ENCODE measurements around the gene EIF3D. TPM values are rescaled to one million over a fixed set of nuclear protein-coding genes. Genes with fewer than 3 reads are reported as not detected.

The EIF3D gene
- total and polyA plus RNA-seq, 2 of the 13 experiments (the other 11 are each of a cell fraction or from before 2014, with no cell fraction given) = 118 to 274 TPM

DNA sequence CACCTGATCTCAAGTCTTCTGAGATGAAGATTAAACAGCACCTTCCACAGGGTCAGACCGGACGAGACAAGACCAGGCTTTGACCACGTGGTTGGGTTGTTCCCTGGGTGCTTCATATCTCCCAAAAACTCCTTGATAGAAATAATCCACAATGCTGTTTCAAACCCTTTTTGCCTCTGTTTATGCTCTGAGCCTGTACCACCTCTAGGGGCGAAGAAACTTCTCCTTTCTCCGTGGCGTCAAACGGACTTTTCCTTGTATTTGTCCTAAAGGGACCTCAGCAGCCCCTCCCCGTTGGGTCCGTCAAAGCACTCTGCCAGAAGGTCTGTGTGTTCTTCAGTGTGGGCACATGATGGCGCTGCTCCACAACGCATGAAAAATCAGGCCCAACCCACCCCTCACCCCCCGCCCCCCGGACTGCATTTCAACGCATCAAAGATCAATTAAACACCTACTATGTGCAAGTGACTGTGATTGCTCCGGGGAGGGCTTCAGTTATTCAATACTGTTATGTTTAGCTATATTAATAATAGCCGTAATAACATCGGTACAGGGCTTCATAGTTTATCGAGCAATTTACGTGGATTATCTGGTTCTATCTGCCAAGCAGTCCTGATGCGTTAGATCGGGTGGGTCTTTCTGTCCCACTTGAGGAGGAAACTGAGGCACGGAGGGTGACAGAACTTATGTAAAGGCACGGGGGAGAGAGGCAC, 17.3 kb upstream of the EIF3D start:
- Histone ChIP-seq H2AFZ (ENCODE audit: low read length) (no peak overlapping the region), H3K9me3 (ENCODE audit: low read length) (no peaks in the 10 kb centered on the region), H3K36me3 (replicated peaks in 1 of 2; ENCODE audit: control insufficient read depth in 1 of 2, insufficient read depth in 2 of 2, low read length in 2 of 2) (no peaks in the 10 kb centered on the region), H3K4me1 (ENCODE audit: insufficient read depth, low read length) (0 out of 2 replicates have a peak, but pooled peaks cover 9% of the 10 kb centered on the region), H3K27ac (ENCODE audit: extremely low read length, insufficient read depth, low read length) (no peak overlapping the region), H3K79me2 (ENCODE audit: insufficient read depth, low read length) (no peaks in the 10 kb centered on the region), H3K4me3 (replicated peaks in 1 of 3; ENCODE audit: insufficient read depth in 1 of 3, low read depth in 2 of 3, low read length in 3 of 3) (no peak overlapping the region), H4K20me1 (ENCODE audit: insufficient read depth, low read length) (no peaks in the 10 kb centered on the region), H3K4me2 (ENCODE audit: low read depth, low read length) (peak overlapping the region; percentile 27; the same call in 1 of the 2 replicates), H3K9ac (ENCODE audit: insufficient read depth, low read depth, low read length) (no peak overlapping the region), H3K27me3 (ENCODE audit: control insufficient read depth in 1 of 2, insufficient read depth in 2 of 2, low read length in 2 of 2) (peaks cover 4 to 39% of the 10 kb centered on the region in 2 experiments; a peak in 4 of 5 replicates)
- intact Hi-C loops (cut with micrococcal nuclease; ENCODE audit: unreplicated experiment) (loop anchor here (1.0 to 10.0 kb wide), 2 partner anchors 229 to 310 kb away; partner anchors contain the start of gene IFT27), in situ Hi-C loops (cut with HindIII; ENCODE audit: extremely low pct_ligation_motif_present, low pct_unique_long_range_greater_than_20kb) (loop anchor here (5.0 to 10.0 kb wide), 2 partner anchors 229 to 311 kb away; partner anchors contain the start of gene IFT27)
- peak; percentile 48 for DNase-seq (ENCODE audit: low spot score)
- 23% methylated on average over 21 of the region's 23 CpGs for WGBS (ENCODE audit: low lambda C conversion rate)
- POLR2A ChIA-PET = no interaction called here
- ATAC-seq = peak; percentile 83
- peak; percentile 21 for FAIRE-seq
- BruUV-seq (replicated peaks) = no TSS peak
- CTCF ChIA-PET (ENCODE audit: low intra/inter-chr PET ratio, low total read pairs) = interaction anchor here (5.2 kb wide), 1 partner anchor 310 kb away, joined by 67 read pairs; no protein-coding TSS in a partner anchor
- TF ChIP-seq ZNF530 (CRISPR knock-in tag; IDR thresholded peaks at IDR 0.05; ENCODE audit: low read depth) = no peak
- TF ChIP-seq, protein P1, sequence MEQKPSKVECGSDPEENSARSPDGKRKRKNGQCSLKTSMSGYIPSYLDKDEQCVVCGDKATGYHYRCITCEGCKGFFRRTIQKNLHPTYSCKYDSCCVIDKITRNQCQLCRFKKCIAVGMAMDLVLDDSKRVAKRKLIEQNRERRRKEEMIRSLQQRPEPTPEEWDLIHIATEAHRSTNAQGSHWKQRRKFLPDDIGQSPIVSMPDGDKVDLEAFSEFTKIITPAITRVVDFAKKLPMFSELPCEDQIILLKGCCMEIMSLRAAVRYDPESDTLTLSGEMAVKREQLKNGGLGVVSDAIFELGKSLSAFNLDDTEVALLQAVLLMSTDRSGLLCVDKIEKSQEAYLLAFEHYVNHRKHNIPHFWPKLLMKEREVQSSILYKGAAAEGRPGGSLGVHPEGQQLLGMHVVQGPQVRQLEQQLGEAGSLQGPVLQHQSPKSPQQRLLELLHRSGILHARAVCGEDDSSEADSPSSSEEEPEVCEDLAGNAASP (CRISPR knock-in tag; IDR thresholded peaks at IDR 0.05; ENCODE audit: borderline replicate concordance) = peak; percentile 49; the same call in 1 of the 2 replicates
- TF ChIP-seq, protein P2, sequence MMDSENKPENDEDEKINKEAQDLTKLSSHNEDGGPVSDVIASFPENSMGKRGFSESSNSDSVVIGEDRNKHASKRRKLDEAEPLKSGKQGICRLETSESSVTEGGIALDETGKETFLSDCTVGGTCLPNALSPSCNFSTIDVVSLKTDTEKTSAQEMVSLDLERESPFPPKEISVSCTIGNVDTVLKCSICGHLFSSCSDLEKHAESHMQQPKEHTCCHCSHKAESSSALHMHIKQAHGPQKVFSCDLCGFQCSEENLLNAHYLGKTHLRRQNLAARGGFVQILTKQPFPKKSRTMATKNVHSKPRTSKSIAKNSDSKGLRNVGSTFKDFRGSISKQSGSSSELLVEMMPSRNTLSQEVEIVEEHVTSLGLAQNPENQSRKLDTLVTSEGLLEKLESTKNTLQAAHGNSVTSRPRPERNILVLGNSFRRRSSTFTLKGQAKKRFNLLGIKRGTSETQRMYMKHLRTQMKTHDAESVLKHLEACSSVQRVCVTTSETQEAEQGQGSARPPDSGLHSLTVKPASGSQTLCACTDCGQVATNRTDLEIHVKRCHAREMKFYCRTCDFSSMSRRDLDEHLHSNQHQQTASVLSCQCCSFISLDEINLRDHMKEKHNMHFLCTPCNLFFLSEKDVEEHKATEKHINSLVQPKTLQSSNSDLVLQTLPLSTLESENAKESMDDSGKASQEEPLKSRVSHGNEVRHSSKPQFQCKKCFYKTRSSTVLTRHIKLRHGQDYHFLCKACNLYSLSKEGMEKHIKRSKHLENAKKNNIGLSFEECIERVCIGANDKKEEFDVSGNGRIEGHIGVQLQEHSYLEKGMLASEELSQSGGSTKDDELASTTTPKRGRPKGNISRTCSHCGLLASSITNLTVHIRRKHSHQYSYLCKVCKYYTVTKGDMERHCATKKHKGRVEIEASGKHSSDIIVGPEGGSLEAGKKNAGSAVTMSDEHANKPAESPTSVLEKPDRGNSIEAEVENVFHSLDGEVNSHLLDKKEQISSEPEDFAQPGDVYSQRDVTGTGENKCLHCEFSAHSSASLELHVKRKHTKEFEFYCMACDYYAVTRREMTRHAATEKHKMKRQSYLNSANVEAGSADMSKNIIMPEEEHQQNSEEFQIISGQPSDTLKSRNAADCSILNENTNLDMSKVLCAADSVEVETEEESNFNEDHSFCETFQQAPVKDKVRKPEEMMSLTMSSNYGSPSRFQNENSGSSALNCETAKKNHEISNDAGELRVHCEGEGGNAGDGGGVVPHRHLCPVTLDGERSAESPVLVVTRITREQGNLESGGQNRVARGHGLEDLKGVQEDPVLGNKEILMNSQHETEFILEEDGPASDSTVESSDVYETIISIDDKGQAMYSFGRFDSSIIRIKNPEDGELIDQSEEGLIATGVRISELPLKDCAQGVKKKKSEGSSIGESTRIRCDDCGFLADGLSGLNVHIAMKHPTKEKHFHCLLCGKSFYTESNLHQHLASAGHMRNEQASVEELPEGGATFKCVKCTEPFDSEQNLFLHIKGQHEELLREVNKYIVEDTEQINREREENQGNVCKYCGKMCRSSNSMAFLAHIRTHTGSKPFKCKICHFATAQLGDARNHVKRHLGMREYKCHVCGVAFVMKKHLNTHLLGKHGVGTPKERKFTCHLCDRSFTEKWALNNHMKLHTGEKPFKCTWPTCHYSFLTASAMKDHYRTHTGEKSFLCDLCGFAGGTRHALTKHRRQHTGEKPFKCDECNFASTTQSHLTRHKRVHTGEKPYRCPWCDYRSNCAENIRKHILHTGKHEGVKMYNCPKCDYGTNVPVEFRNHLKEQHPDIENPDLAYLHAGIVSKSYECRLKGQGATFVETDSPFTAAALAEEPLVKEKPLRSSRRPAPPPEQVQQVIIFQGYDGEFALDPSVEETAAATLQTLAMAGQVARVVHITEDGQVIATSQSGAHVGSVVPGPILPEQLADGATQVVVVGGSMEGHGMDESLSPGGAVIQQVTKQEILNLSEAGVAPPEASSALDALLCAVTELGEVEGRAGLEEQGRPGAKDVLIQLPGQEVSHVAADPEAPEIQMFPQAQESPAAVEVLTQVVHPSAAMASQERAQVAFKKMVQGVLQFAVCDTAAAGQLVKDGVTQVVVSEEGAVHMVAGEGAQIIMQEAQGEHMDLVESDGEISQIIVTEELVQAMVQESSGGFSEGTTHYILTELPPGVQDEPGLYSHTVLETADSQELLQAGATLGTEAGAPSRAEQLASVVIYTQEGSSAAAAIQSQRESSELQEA (CRISPR knock-in tag; IDR thresholded peaks at IDR 0.05; ENCODE audit: not compliant biosample characterization) = no peak
- no peak for TF ChIP-seq ZNF501 (CRISPR knock-in tag; IDR thresholded peaks at IDR 0.05)
- no peak for TF ChIP-seq HNRNPUL1 (IDR thresholded peaks at IDR 0.05; ENCODE audit: low read depth, low read length)
- TF ChIP-seq ZSCAN25 (CRISPR knock-in tag; IDR thresholded peaks at IDR 0.05) = no peak
- TF ChIP-seq, protein P3, sequence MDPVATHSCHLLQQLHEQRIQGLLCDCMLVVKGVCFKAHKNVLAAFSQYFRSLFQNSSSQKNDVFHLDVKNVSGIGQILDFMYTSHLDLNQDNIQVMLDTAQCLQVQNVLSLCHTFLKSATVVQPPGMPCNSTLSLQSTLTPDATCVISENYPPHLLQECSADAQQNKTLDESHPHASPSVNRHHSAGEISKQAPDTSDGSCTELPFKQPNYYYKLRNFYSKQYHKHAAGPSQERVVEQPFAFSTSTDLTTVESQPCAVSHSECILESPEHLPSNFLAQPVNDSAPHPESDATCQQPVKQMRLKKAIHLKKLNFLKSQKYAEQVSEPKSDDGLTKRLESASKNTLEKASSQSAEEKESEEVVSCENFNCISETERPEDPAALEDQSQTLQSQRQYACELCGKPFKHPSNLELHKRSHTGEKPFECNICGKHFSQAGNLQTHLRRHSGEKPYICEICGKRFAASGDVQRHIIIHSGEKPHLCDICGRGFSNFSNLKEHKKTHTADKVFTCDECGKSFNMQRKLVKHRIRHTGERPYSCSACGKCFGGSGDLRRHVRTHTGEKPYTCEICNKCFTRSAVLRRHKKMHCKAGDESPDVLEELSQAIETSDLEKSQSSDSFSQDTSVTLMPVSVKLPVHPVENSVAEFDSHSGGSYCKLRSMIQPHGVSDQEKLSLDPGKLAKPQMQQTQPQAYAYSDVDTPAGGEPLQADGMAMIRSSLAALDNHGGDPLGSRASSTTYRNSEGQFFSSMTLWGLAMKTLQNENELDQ (CRISPR knock-in tag; IDR thresholded peaks at IDR 0.05; ENCODE audit: borderline replicate concordance) = no peak
- TF ChIP-seq CBX5 (CRISPR knock-in tag; IDR thresholded peaks at IDR 0.05; ENCODE audit: borderline replicate concordance) = no peak
- no peak for TF ChIP-seq MIER2 (CRISPR knock-in tag; IDR thresholded peaks at IDR 0.05)
- no peak for TF ChIP-seq MXD4 (CRISPR knock-in tag; IDR thresholded peaks at IDR 0.05)
- TF ChIP-seq ZNF101 (CRISPR knock-in tag; IDR thresholded peaks at IDR 0.05; ENCODE audit: borderline replicate concordance, low read depth) = no peak
